Gastroesophageal sphincter (tissue), 4 donors: ENCODE measurements around the gene HLCS. TPM values are rescaled to one million over a fixed set of nuclear protein-coding genes. Genes with fewer than 3 reads are reported as not detected.

Experiments used
- ATAC-seq: fragments of 150-250 bp; one replicate; pipeline ENCODE4 v1.9.1; 2016; ENCODE audit warnings: mild to moderate bottlenecking, moderate library complexity
- H3K27ac ChIP-seq, 4 donors: fragments of 200-600 bp; sonication (generic) in 3 of 4; 1 replicate in 3 of 4; 2 replicates in 1 of 4; pipeline ENCODE4 v1.5.1; 2016 to 2019
- H3K27me3 ChIP-seq: fragments of 200-600 bp; sonication (generic); one replicate; pipeline ENCODE4 v1.5.1; 2019
- H3K36me3 ChIP-seq, 2 donors: fragments of 200-600 bp; sonication (generic); one replicate each; pipeline ENCODE4 v1.5.1; 2019; ENCODE audit warnings: control low read depth in 1 of 2
- H3K4me1 ChIP-seq, 3 donors: fragments of 200-600 bp; sonication (generic); 1 replicate in 2 of 3; 2 replicates in 1 of 3; pipeline ENCODE4 v1.5.1; 2016 to 2019; ENCODE audit warnings: control low read depth in 2 of 3
- H3K4me3 ChIP-seq, 2 donors: fragments of 200-600 bp; sonication (generic); one replicate each; pipeline ENCODE4 v1.5.1; 2019; ENCODE audit warnings: mild to moderate bottlenecking in 1 of 2, moderate library complexity in 1 of 2
- H3K9me3 ChIP-seq, 3 donors: fragments of 200-600 bp; sonication (generic); one replicate each; pipeline ENCODE4 v1.5.1; 2017 to 2019; ENCODE audit warnings: control low read depth in 2 of 3
- CTCF ChIP-seq, 4 experiments: fragments of 200-600 bp in 2 of 4; fragments of 450-650 bp in 2 of 4; sonication (generic) in 1 of 4; IDR thresholded peaks; one replicate each; pipeline ENCODE4 v1.5.1; 2017 to 2019; ENCODE audit warnings: antibody characterized with exemption in 4 of 4, mild to moderate bottlenecking in 2 of 4, moderate library complexity in 2 of 4
- EP300 ChIP-seq: sonication (generic); formaldehyde crosslinking; IDR thresholded peaks from one replicate; pipeline ENCODE4 v1.6.1; 2017; ENCODE audit warnings: antibody characterized with exemption, mild to moderate bottlenecking
- POLR2A ChIP-seq, 2 donors: fragments of 450-650 bp; IDR thresholded peaks; one replicate each; pipeline ENCODE4 v1.6.1; 2017; ENCODE audit warnings: antibody characterized with exemption in 2 of 2, mild to moderate bottlenecking in 2 of 2, moderate library complexity in 1 of 2
- POLR2AphosphoS5 ChIP-seq: sonication (generic); formaldehyde crosslinking; IDR thresholded peaks from one replicate; pipeline ENCODE4 v1.6.1; 2017; ENCODE audit warnings: antibody characterized with exemption
- WGBS, 2 donors: methylation state at CpG; one replicate each; pipeline ENCODE4 v1.1.5; 2018; ENCODE audit warnings: low coverage in 1 of 2; 5-methylcytosine and 5-hydroxymethylcytosine counted together
- total RNA-seq, 4 donors: library from RNA; depleted of rRNA; stranded (reverse); fragments of >200 nt; gene quantifications; one replicate each; pipeline ENCODE4 v1.1.0, GENCODE V29; 2016

HLCS gene
- total RNA-seq, 4 donors from 2014 or later: 14.4 to 33.3 (median 24.9) TPM

- Histone ChIP-seq H3K27ac (no peak overlapping the region), H3K4me1 (peaks cover 0 to 7% (median 0%) of the 10 kb centered on the region in 3 donors), H3K27me3 (no peaks in the 10 kb centered on the region), H3K4me3 (no peak overlapping the region), H3K9me3 (no peaks in the 10 kb centered on the region), H3K36me3 (peaks cover 0 to 10% of the 10 kb centered on the region in 2 donors)
- no peak for TF ChIP-seq CTCF (IDR thresholded peaks at IDR 0.05)
- 85 to 87% methylated on average over 3 of the region's 3 CpGs for WGBS, 2 donors
- no peak for ATAC-seq
These were observed 138.3 kb downstream of the HLCS start for GRCh38 chr21:36828208-36828607.

DNA sequence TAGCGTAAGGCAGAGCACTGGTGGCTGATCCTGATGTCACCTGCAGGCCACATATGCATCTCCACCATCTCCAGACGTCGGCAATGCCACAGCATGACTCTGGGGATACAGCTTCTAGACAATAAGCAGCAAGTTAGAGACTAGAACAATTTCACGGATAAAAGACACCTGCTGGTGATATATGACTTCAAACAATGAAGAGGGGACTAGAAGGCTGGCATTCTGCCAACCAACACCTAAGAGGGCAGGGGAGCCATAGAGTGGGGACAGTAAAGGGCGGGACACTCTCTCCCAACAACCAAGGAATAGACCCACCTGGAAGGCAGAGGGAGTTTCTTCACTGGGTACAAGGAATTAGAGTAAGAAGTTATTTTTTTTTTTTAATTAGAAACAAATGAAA is 140.8 kb downstream of the HLCS start:
- Histone ChIP-seq H3K27ac (no peak overlapping the region), H3K4me3 (no peak overlapping the region), H3K4me1 (peaks cover 0 to 7% (median 0%) of the 10 kb centered on the region in 3 donors), H3K36me3 (peaks cover 0 to 25% of the 10 kb centered on the region in 2 donors), H3K9me3 (no peaks in the 10 kb centered on the region), H3K27me3 (no peaks in the 10 kb centered on the region)
- 87 to 100% methylated on average over 1 to 4 of the region's 5 CpGs for WGBS, 2 donors
- no peak for ATAC-seq
- TF ChIP-seq POLR2A (IDR thresholded peaks at IDR 0.05): no peak
- TF ChIP-seq CTCF (IDR thresholded peaks at IDR 0.05): no peak
- no peak for TF ChIP-seq EP300
- no peak for TF ChIP-seq POLR2AphosphoS5

GRCh38 chr21:36821032-36821299 is 145.5 kb downstream of the HLCS start:
- WGBS, 2 donors: 63 to 87% methylated on average over 4 to 7 of the region's 7 CpGs
- no peaks in the 10 kb centered on the region for H3K4me1 ChIP-seq
- no peak overlapping the region for H3K27ac ChIP-seq
- H3K36me3 ChIP-seq: peaks cover 0 to 33% of the 10 kb centered on the region in 2 donors
- TF ChIP-seq EP300 (no peak), CTCF (IDR thresholded peaks at IDR 0.05) (no peak), POLR2AphosphoS5 (no peak), POLR2A (IDR thresholded peaks at IDR 0.05) (no peak)
- no peak overlapping the region for H3K4me3 ChIP-seq
- ATAC-seq: no peak
- H3K27me3 ChIP-seq: no peaks in the 10 kb centered on the region
- no peaks in the 10 kb centered on the region for H3K9me3 ChIP-seq

GRCh38 chr21:36820176-36821031 is 146.1 kb downstream of the HLCS start:
- Histone ChIP-seq H3K27ac (no peak overlapping the region), H3K27me3 (no peaks in the 10 kb centered on the region), H3K36me3 (peaks cover 0 to 31% of the 10 kb centered on the region in 2 donors), H3K9me3 (no peaks in the 10 kb centered on the region), H3K4me1 (no peaks in the 10 kb centered on the region), H3K4me3 (no peak overlapping the region)
- WGBS, 2 donors: 55% methylated on average over 2 of the region's 27 CpGs; no CpG with 5 or more reads in 1 of the 2 donors
- no peak for ATAC-seq
- TF ChIP-seq CTCF (IDR thresholded peaks at IDR 0.05): no peak
- TF ChIP-seq POLR2AphosphoS5: no peak
- TF ChIP-seq POLR2A (IDR thresholded peaks at IDR 0.05): no peak
- TF ChIP-seq EP300: no peak

GRCh38 chr21:36817732-36818450 is 148.6 kb downstream of the HLCS start:
- no peak for ATAC-seq
- no peak for TF ChIP-seq POLR2A (IDR thresholded peaks at IDR 0.05)
- no peak for TF ChIP-seq CTCF (IDR thresholded peaks at IDR 0.05)
- TF ChIP-seq EP300: no peak
- no peak for TF ChIP-seq POLR2AphosphoS5
- WGBS, 2 donors: 90 to 97% methylated on average over 10 to 13 of the region's 13 CpGs

More at GRCh38 chr21:36817732-36818450, 148.6 kb downstream of the HLCS start:
- Histone ChIP-seq H3K9me3 (no peaks in the 10 kb centered on the region), H3K36me3 (peaks cover 0 to 23% of the 10 kb centered on the region in 2 donors), H3K4me3 (no peak overlapping the region), H3K27ac (no peak overlapping the region), H3K27me3 (no peaks in the 10 kb centered on the region), H3K4me1 (no peaks in the 10 kb centered on the region)
